GM18867 (cell line): ENCODE results near the gene PUSL1.

ENCODE experiments used
- ATAC-seq: cut with Tn5 transposase; IDR thresholded peaks from one replicate; pipeline ENCODE4 v1.9.1; 2021; ENCODE audit warnings: mild to moderate bottlenecking, moderate library complexity; ENCODE audit not compliant: unreplicated experiment

PUSL1 gene

GRCh38 chr1:1293263-1294249 is 14.8 kb upstream of the PUSL1 start:
- no peak for ATAC-seq

- ATAC-seq: no peak
Observed at GRCh38 chr1:1294250-1294890, 14.0 kb upstream of the PUSL1 start.

- no peak for ATAC-seq
Observed at GRCh38 chr1:1295154-1295923, 13.1 kb upstream of the PUSL1 start.

GRCh38 chr1:1296070-1297061 is 12.0 kb upstream of the PUSL1 start:
- no peak for ATAC-seq

GRCh38 chr1:1297802-1298424 is 10.5 kb upstream of the PUSL1 start:
- ATAC-seq: no peak

GRCh38 chr1:1298861-1299685 is 9.3 kb upstream of the PUSL1 start:
- ATAC-seq: no peak

GRCh38 chr1:1299686-1300351 is 8.6 kb upstream of the PUSL1 start:
- ATAC-seq: no peak

- no peak for ATAC-seq
Observed at GRCh38 chr1:1300352-1300739, 8.1 kb upstream of the PUSL1 start.

- no peak for ATAC-seq
Observed at GRCh38 chr1:1302006-1302430, 6.4 kb upstream of the PUSL1 start.

- ATAC-seq: no peak
Observed at GRCh38 chr1:1302951-1303509, 5.4 kb upstream of the PUSL1 start.

- no peak for ATAC-seq
Observed at GRCh38 chr1:1303736-1304135, 4.7 kb upstream of the PUSL1 start.

- no peak for ATAC-seq
Observed at GRCh38 chr1:1304331-1305299, 3.8 kb upstream of the PUSL1 start.

- no peak for ATAC-seq
Observed at GRCh38 chr1:1305300-1306069, 2.9 kb upstream of the PUSL1 start.

GRCh38 chr1:1306070-1306660 is 2.2 kb upstream of the PUSL1 start:
- no peak for ATAC-seq

- ATAC-seq: no peak
Observed at GRCh38 chr1:1306661-1307260, 1.6 kb upstream of the PUSL1 start.
